Gastrocnemius medialis (tissue), 4 donors: Measurements from ENCODE around the gene ATP2C2. TPM values are rescaled to one million over a fixed set of nuclear protein-coding genes. Genes with fewer than 3 reads are reported as not detected.

Experiments
- ATAC-seq, 2 donors: fragments of 150-250 bp; one replicate each; pipeline ENCODE4 v1.9.1; 2016
- DNase-seq, 2 donors: peaks; one replicate each; pipeline ENCODE4 v3.0.0-alpha.2; 2019
- H3K27ac ChIP-seq, 4 donors: fragments of 200-600 bp; sonication (generic); 1 replicate in 1 of 4; 2 replicates in 3 of 4; pipeline ENCODE4 v1.5.1; 2016 to 2018; ENCODE audit warnings: mild to moderate bottlenecking in 2 of 4, moderate library complexity in 1 of 4
- H3K27me3 ChIP-seq, 3 donors: fragments of 200-600 bp; sonication (generic) in 2 of 3; 1 replicate in 1 of 3; 2 replicates in 2 of 3; pipeline versions ENCODE4 v1.5.1 to v1.6.0; 2016 to 2019; ENCODE audit warnings: mild to moderate bottlenecking in 1 of 3, moderate library complexity in 1 of 3
- H3K36me3 ChIP-seq, 2 donors: fragments of 200-600 bp; sonication (generic) in 1 of 2; one replicate each; pipeline ENCODE4 v1.5.1; 2017 to 2018
- H3K4me1 ChIP-seq, 2 donors: fragments of 200-600 bp; sonication (generic) in 1 of 2; one replicate each; pipeline ENCODE4 v1.5.1; 2016 to 2017; ENCODE audit warnings: mild to moderate bottlenecking in 2 of 2
- H3K4me3 ChIP-seq, 4 donors: fragments of 200-600 bp; sonication (generic) in 3 of 4; 1 replicate in 1 of 4; 2 replicates in 3 of 4; pipeline ENCODE4 v1.5.1; 2016 to 2019; ENCODE audit warnings: mild to moderate bottlenecking in 2 of 4
- H3K9me3 ChIP-seq, 3 donors: fragments of 200-600 bp; sonication (generic) in 2 of 3; 1 replicate in 1 of 3; 2 replicates in 2 of 3; pipeline ENCODE4 v1.5.1; 2016 to 2019
- CTCF ChIP-seq, 5 experiments: fragments of 450-650 bp in 3 of 5; fragments of 200-600 bp in 2 of 5; sonication (generic) in 2 of 5; IDR thresholded peaks in 4 of 5; conservative IDR thresholded peaks in 1 of 5; 1 replicate in 4 of 5; 2 replicates in 1 of 5; pipeline ENCODE4 v1.5.1; 2016 to 2019; ENCODE audit warnings: antibody characterized with exemption in 5 of 5, mild to moderate bottlenecking in 3 of 5, moderate library complexity in 3 of 5
- POLR2A ChIP-seq, 2 donors: fragments of 450-650 bp; IDR thresholded peaks; one replicate each; pipeline ENCODE4 v1.6.1; 2017; ENCODE audit warnings: antibody characterized with exemption in 2 of 2, mild to moderate bottlenecking in 2 of 2, moderate library complexity in 2 of 2
- in situ Hi-C, 4 donors: fragments of 200-750 bp; cut with MboI; loops; one replicate each; pipeline versions ENCODE4 v1.15.0 to v1.8.0; 2017; ENCODE audit warnings: low sequenced_read_pairs in 4 of 4
- intact Hi-C: fragments of 100-400 bp; cut with DNase I; formaldehyde crosslinking; loops from one replicate; pipeline ENCODE4 v1.15.1; 2023; ENCODE audit warnings: low total_unique reads
- total RNA-seq, 4 donors: library from RNA; depleted of rRNA; stranded (reverse); fragments of >200 nt; gene quantifications; one replicate each; pipeline versions ENCODE4 v1.1.0 to v1.2.3, GENCODE V29; 2016

The ATP2C2 gene
- total RNA-seq, 4 donors from 2014 or later, result 0.44 TPM; not detected in 3

- DNase-seq, result no peak
- no peaks in the 10 kb centered on the region for H3K4me1 ChIP-seq
- peaks cover 0 to 9% of the 10 kb centered on the region in 2 donors for H3K36me3 ChIP-seq
- H3K27me3 ChIP-seq, result no peaks in the 10 kb centered on the region
- no peak for TF ChIP-seq POLR2A (IDR thresholded peaks at IDR 0.05)
- no peak for TF ChIP-seq CTCF (IDR thresholded peaks at IDR 0.05 in 4 of 5, conservative IDR thresholded peaks at IDR 0.05 in 1 of 5)
- H3K9me3 ChIP-seq, result no peaks in the 10 kb centered on the region
- no peak overlapping the region for H3K27ac ChIP-seq
- in situ Hi-C loops (loop anchor here in 2 of 4 donors (25.0 kb wide), 2 partner anchors 189 to 514 kb away; partner anchors contain the start of genes NECAB2 (in 2 of the 2), OSGIN1 (in 2 of the 2) and WFDC1 (in 2 of the 2)), intact Hi-C loops (no loop called here)
- ATAC-seq, result no peak
- H3K4me3 ChIP-seq, result no peak overlapping the region
Observed at GRCh38 chr16:84476401-84476800, 108.1 kb downstream of the ATP2C2 start.

DNA sequence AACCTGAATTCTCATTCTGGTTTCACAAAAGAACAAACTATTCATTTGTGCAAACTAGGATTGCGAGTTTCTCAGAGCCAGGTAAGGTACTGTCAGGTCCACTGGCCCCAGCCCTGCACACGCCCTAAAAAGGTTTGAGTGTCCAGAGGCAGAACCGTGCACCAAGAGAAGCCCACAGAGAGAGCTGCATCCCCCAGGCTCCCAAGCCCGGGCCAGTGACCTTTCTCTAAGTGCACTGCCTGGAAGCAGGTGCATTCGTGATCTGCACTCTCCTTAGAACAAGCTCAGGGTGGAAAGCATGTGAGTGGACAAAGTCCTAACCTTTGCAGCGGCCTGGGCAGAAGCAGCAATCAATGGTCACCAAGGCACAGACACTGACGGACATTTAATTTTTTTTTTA, 109.3 kb downstream of the ATP2C2 start:
- no peak for ATAC-seq
- intact Hi-C loops (no loop called here), in situ Hi-C loops (loop anchor here in 2 of 4 donors (25.0 kb wide), 2 partner anchors 190 to 515 kb away; partner anchors contain the start of genes NECAB2 (in 2 of the 2), OSGIN1 (in 2 of the 2) and WFDC1 (in 2 of the 2))
- H3K4me1 ChIP-seq, result no peaks in the 10 kb centered on the region
- H3K9me3 ChIP-seq, result no peaks in the 10 kb centered on the region
- no peak overlapping the region for H3K27ac ChIP-seq
- H3K4me3 ChIP-seq, result no peak overlapping the region
- peaks cover 0 to 9% of the 10 kb centered on the region in 2 donors for H3K36me3 ChIP-seq
- TF ChIP-seq CTCF (IDR thresholded peaks at IDR 0.05 in 4 of 5, conservative IDR thresholded peaks at IDR 0.05 in 1 of 5) (no peak), POLR2A (IDR thresholded peaks at IDR 0.05) (no peak)
- H3K27me3 ChIP-seq, result no peaks in the 10 kb centered on the region
- no peak for DNase-seq

DNA sequence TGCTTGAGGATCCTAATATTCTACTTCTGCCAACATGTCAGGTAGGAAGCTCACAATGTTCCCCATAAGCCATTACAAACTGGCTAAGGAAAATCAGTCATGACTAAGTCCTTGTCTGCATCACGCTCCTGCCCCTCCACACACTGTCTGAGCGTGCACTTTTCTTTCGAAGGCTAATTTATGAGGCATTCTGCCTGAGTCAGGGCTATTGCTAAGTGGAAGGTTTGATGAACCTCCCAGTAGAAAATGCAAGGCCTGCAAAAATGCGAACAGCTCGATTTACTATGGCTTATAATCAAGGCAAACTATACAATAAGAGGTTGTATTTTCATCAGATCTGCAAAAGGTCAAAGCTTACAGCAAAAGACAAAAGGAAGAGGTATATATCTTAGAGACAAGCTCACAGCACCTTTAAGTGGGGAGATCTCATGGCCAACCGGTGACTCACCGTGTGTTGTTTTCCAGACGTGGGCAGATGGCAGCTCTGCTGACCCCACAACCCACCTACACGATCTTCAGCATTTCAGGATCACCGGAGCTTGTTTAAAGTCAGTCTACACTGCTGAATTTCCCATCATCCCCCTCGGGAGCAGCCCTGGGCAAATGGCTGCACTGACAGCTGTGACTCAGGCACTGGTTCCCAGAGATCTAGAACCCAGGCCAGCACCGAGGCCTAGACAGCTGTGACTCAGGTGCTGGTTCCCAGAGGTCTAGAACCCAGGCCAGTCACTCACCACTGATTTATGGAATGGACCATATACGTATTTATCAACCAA, 110.0 kb downstream of the ATP2C2 start:
- in situ Hi-C loops, result loop anchor here in 2 of 4 donors (25.0 kb wide), 2 partner anchors 191 to 516 kb away; partner anchors contain the start of genes NECAB2 (in 2 of the 2), OSGIN1 (in 2 of the 2) and WFDC1 (in 2 of the 2)
- ATAC-seq (no peak), DNase-seq (no peak)
- TF ChIP-seq POLR2A (IDR thresholded peaks at IDR 0.05) (no peak), CTCF (IDR thresholded peaks at IDR 0.05 in 4 of 5, conservative IDR thresholded peaks at IDR 0.05 in 1 of 5) (no peak)
- no peaks in the 10 kb centered on the region for H3K27me3 ChIP-seq
- no peaks in the 10 kb centered on the region for H3K4me1 ChIP-seq
- no peaks in the 10 kb centered on the region for H3K9me3 ChIP-seq
- intact Hi-C loops, result no loop called here
- no peak overlapping the region for H3K27ac ChIP-seq
- peaks cover 0 to 9% of the 10 kb centered on the region in 2 donors for H3K36me3 ChIP-seq
- H3K4me3 ChIP-seq, result no peak overlapping the region

- in situ Hi-C loops (loop anchor here in 2 of 4 donors (25.0 kb wide), 2 partner anchors 193 to 518 kb away; partner anchors contain the start of genes NECAB2 (in 2 of the 2), OSGIN1 (in 2 of the 2) and WFDC1 (in 2 of the 2)), intact Hi-C loops (no loop called here)
- no peak for ATAC-seq
- DNase-seq, result no peak
- no peak for TF ChIP-seq CTCF (IDR thresholded peaks at IDR 0.05 in 4 of 5, conservative IDR thresholded peaks at IDR 0.05 in 1 of 5)
- no peak for TF ChIP-seq POLR2A (IDR thresholded peaks at IDR 0.05)
- no peak overlapping the region for H3K4me3 ChIP-seq
- H3K9me3 ChIP-seq, result no peaks in the 10 kb centered on the region
- H3K36me3 ChIP-seq, result peaks cover 0 to 9% of the 10 kb centered on the region in 2 donors
- H3K4me1 ChIP-seq, result no peaks in the 10 kb centered on the region
- no peaks in the 10 kb centered on the region for H3K27me3 ChIP-seq
- no peak overlapping the region for H3K27ac ChIP-seq
Observed at GRCh38 chr16:84479716-84480450, 111.5 kb downstream of the ATP2C2 start.
